ENCODE data around the gene UTF1.

GRCh38 chr10:133186416-133187090 is 43.5 kb upstream of the UTF1 start:
- TF ChIP-seq, protein P1, sequence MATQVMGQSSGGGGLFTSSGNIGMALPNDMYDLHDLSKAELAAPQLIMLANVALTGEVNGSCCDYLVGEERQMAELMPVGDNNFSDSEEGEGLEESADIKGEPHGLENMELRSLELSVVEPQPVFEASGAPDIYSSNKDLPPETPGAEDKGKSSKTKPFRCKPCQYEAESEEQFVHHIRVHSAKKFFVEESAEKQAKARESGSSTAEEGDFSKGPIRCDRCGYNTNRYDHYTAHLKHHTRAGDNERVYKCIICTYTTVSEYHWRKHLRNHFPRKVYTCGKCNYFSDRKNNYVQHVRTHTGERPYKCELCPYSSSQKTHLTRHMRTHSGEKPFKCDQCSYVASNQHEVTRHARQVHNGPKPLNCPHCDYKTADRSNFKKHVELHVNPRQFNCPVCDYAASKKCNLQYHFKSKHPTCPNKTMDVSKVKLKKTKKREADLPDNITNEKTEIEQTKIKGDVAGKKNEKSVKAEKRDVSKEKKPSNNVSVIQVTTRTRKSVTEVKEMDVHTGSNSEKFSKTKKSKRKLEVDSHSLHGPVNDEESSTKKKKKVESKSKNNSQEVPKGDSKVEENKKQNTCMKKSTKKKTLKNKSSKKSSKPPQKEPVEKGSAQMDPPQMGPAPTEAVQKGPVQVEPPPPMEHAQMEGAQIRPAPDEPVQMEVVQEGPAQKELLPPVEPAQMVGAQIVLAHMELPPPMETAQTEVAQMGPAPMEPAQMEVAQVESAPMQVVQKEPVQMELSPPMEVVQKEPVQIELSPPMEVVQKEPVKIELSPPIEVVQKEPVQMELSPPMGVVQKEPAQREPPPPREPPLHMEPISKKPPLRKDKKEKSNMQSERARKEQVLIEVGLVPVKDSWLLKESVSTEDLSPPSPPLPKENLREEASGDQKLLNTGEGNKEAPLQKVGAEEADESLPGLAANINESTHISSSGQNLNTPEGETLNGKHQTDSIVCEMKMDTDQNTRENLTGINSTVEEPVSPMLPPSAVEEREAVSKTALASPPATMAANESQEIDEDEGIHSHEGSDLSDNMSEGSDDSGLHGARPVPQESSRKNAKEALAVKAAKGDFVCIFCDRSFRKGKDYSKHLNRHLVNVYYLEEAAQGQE (IDR thresholded peaks at IDR 0.05; ENCODE audit: insufficient read depth in 1 of 2, low read depth in 2 of 2, low read length in 2 of 2) = no peak
- TF ChIP-seq POLR2AphosphoS5 (IDR thresholded peaks at IDR 0.05; ENCODE audit: low read depth, low read length) = no peak
- TF ChIP-seq SIN3A (IDR thresholded peaks at IDR 0.05; ENCODE audit: borderline replicate concordance, insufficient read depth, low read length) = no peak
